Endothelial cell of umbilical vein (primary cell): ENCODE data around the gene GGPS1. TPM values are rescaled to one million over a fixed set of nuclear protein-coding genes. Genes with fewer than 3 reads are reported as not detected.
"Not testable (repeated sequence)": the region's sequence is repeated elsewhere in the genome, so short reads cannot be mapped to it uniquely, and the experiment has no call there.

Experiments used
- BruUV-seq: library from RNA; stranded (reverse); fragments of 400-500 nt; replicated peaks from 2 replicates; lab custom pipeline; 2021; lab: Mats Ljungman, UMichigan
- CTCF ChIA-PET: fragments of 300-600, 350-600 bp; sonication (Branson Sonifier 250); formaldehyde crosslinking; loops from one replicate; lab custom pipeline; 2021; ENCODE audit warnings: antibody characterized with exemption, inconsistent platforms; lab: Charles Lee
- POLR2A ChIA-PET: fragments of 300-600, 350-600 bp; sonication (Branson Sonifier 250); formaldehyde crosslinking; loops from one replicate; lab custom pipeline; 2021; ENCODE audit warnings: antibody characterized with exemption, inconsistent platforms; lab: Charles Lee
- DNase-seq: peaks from one replicate; pipeline ENCODE4 v3.0.0-alpha.2; 2011; ENCODE audit warnings: low read depth, low spot score
- FAIRE-seq: peaks from 2 replicates; lab custom pipeline; 2011; peaks lifted over from hg19 to GRCh38; lab: Jason Lieb, UNC
- H2AFZ ChIP-seq: 2 replicates; pipeline ENCODE4 v1.6.0; 2012; ENCODE audit warnings: low read depth, low read length, control low read depth, inconsistent platforms
- H3K27ac ChIP-seq: 2 replicates; pipeline ENCODE4 v1.5.1; 2011; ENCODE audit warnings: low read depth, mild to moderate bottlenecking, control low read depth, low read length, moderate library complexity; ENCODE audit not compliant: insufficient read depth
- H3K27me3 ChIP-seq, 2 experiments: 2 replicates each; pipeline versions ENCODE4 v1.6.0 to v1.6.1; 2011; ENCODE audit warnings: low read length in 2 of 2, mixed read lengths in 1 of 2; ENCODE audit not compliant: control insufficient read depth in 2 of 2, insufficient read depth in 2 of 2
- H3K36me3 ChIP-seq, 2 experiments: 2 replicates in 1 of 2; 3 replicates in 1 of 2; pipeline ENCODE4 v1.5.1; 2011; ENCODE audit warnings: low read length in 2 of 2, mild to moderate bottlenecking in 1 of 2, moderate library complexity in 1 of 2; ENCODE audit not compliant: control insufficient read depth in 2 of 2, insufficient read depth in 2 of 2; ENCODE audit errors: extremely low read depth in 1 of 2
- H3K4me1 ChIP-seq: 3 replicates; pipeline ENCODE4 v1.5.1; 2011; ENCODE audit warnings: mild to moderate bottlenecking, low read length; ENCODE audit not compliant: control insufficient read depth, insufficient read depth; ENCODE audit errors: extremely low read depth
- H3K4me2 ChIP-seq: 2 replicates; pipeline ENCODE4 v1.6.1; 2011; ENCODE audit warnings: low read length, control low read depth, mixed read lengths; ENCODE audit not compliant: insufficient read depth
- H3K4me3 ChIP-seq, 3 experiments: fragments of 200-600 bp in 1 of 3; sonication (generic), shearing (Covaris generic) in 1 of 3; replicated peaks in 1 of 3; 2 replicates each; pipeline ENCODE4 v1.5.1; 2011 to 2016; ENCODE audit warnings: control low read depth in 3 of 3, low read length in 3 of 3, mild to moderate bottlenecking in 2 of 3, inconsistent platforms in 1 of 3, low read depth in 1 of 3, moderate library complexity in 1 of 3; ENCODE audit not compliant: insufficient read depth in 1 of 3
- H3K79me2 ChIP-seq: 2 replicates; pipeline ENCODE4 v1.6.0; 2012; ENCODE audit warnings: low read length, inconsistent platforms; ENCODE audit not compliant: control insufficient read depth, insufficient read depth
- H3K9ac ChIP-seq: replicated peaks from 2 replicates; pipeline ENCODE3; 2011; ENCODE audit warnings: low read length, control low read depth; ENCODE audit not compliant: insufficient read depth; ENCODE audit errors: extremely low read depth
- H3K9me1 ChIP-seq: replicated peaks from 3 replicates; pipeline ENCODE4 v1.6.0; 2011; ENCODE audit warnings: mild to moderate bottlenecking, low read length; ENCODE audit not compliant: control insufficient read depth, insufficient read depth; ENCODE audit errors: extremely low read depth
- H3K9me3 ChIP-seq: replicated peaks from 2 replicates; pipeline ENCODE4 v1.5.1; 2012; ENCODE audit warnings: low read length, inconsistent platforms; ENCODE audit not compliant: control insufficient read depth, insufficient read depth
- H4K20me1 ChIP-seq: replicated peaks from 2 replicates; pipeline ENCODE3; 2011; ENCODE audit warnings: mild to moderate bottlenecking, low read length; ENCODE audit not compliant: control insufficient read depth, insufficient read depth; ENCODE audit errors: extremely low read depth
- CTCF ChIP-seq, 2 donors: IDR thresholded peaks; 1 replicate in 1 of 2; 2 replicates in 1 of 2; pipeline ENCODE4 v1.5.1; 2011; ENCODE audit warnings: low read length in 2 of 2, mild to moderate bottlenecking in 2 of 2, moderate library complexity in 2 of 2, control low read depth in 1 of 2, inconsistent platforms in 1 of 2, low read depth in 1 of 2; ENCODE audit not compliant: insufficient read depth in 1 of 2; ENCODE audit errors: extremely low read depth in 1 of 2
- EZH2 ChIP-seq: IDR thresholded peaks from 2 replicates; pipeline ENCODE4 v1.6.1; 2012; ENCODE audit warnings: borderline replicate concordance, low read depth, mild to moderate bottlenecking, moderate library complexity, low read length, inconsistent platforms; ENCODE audit not compliant: severe bottlenecking
- FOS ChIP-seq: IDR thresholded peaks from 2 replicates; pipeline ENCODE4 v1.6.1; 2011; ENCODE audit warnings: mild to moderate bottlenecking, low read length, moderate library complexity, borderline replicate concordance; ENCODE audit not compliant: insufficient read depth
- GATA2 ChIP-seq: IDR thresholded peaks from 2 replicates; pipeline ENCODE4 v1.7.0; 2011; ENCODE audit warnings: low read depth, mild to moderate bottlenecking, moderate library complexity, mixed read lengths, low read length; ENCODE audit not compliant: insufficient read length, insufficient read depth
- JUN ChIP-seq: IDR thresholded peaks from 2 replicates; pipeline ENCODE4 v1.6.1; 2011; ENCODE audit warnings: borderline replicate concordance, low read depth; ENCODE audit not compliant: insufficient read length, insufficient read depth
- MAX ChIP-seq: IDR thresholded peaks from 2 replicates; pipeline ENCODE4 v1.6.1; 2011; ENCODE audit not compliant: insufficient read depth, insufficient read length
- MYC ChIP-seq: IDR thresholded peaks from one replicate; pipeline ENCODE4 v1.6.1; 2011; ENCODE audit warnings: mild to moderate bottlenecking, low read depth, low read length
- POLR2A ChIP-seq: IDR thresholded peaks from 2 replicates; pipeline ENCODE4 v1.6.1; 2012; ENCODE audit warnings: low read depth, mild to moderate bottlenecking, control low read depth, low read length
- POLR2AphosphoS5 ChIP-seq: IDR thresholded peaks from 2 replicates; pipeline ENCODE4 v1.6.1; 2012; ENCODE audit warnings: low read depth, mild to moderate bottlenecking, control low read depth, low read length, moderate library complexity; ENCODE audit not compliant: insufficient read depth
- dilution Hi-C: fragments of 300-500 bp; cut with MboI; formaldehyde crosslinking; loops from one replicate; pipeline ENCODE4 v1.15.0; 2019; ENCODE audit warnings: low sequenced_read_pairs; ENCODE audit not compliant: extremely low pct_ligation_motif_present
- intact Hi-C: fragments of 100-400 bp; cut with micrococcal nuclease; formaldehyde crosslinking; loops from one replicate; pipeline ENCODE4 v1.10.0; 2022
- polyA plus RNA-seq, 4 experiments: library from polyadenylated mRNA; depleted of rRNA in 3 of 4; stranded (reverse) in 3 of 4; unstranded in 1 of 4; fragments of >200 nt; gene quantifications; 2 replicates each; pipeline versions ENCODE4 v1.2.1 to v1.2.3, GENCODE V29; 2011 to 2012; ENCODE audit warnings: missing spikeins in 1 of 4
- total RNA-seq: library from RNA; stranded (reverse); gene quantifications from 2 replicates; pipeline ENCODE4 v1.2.3, GENCODE V29; 2021

Gene GGPS1
- total and polyA plus RNA-seq, 2 donors (not counting 3 experiments of a cell fraction or from before 2014, with no cell fraction given): 10.7 to 29.5 TPM

DNA sequence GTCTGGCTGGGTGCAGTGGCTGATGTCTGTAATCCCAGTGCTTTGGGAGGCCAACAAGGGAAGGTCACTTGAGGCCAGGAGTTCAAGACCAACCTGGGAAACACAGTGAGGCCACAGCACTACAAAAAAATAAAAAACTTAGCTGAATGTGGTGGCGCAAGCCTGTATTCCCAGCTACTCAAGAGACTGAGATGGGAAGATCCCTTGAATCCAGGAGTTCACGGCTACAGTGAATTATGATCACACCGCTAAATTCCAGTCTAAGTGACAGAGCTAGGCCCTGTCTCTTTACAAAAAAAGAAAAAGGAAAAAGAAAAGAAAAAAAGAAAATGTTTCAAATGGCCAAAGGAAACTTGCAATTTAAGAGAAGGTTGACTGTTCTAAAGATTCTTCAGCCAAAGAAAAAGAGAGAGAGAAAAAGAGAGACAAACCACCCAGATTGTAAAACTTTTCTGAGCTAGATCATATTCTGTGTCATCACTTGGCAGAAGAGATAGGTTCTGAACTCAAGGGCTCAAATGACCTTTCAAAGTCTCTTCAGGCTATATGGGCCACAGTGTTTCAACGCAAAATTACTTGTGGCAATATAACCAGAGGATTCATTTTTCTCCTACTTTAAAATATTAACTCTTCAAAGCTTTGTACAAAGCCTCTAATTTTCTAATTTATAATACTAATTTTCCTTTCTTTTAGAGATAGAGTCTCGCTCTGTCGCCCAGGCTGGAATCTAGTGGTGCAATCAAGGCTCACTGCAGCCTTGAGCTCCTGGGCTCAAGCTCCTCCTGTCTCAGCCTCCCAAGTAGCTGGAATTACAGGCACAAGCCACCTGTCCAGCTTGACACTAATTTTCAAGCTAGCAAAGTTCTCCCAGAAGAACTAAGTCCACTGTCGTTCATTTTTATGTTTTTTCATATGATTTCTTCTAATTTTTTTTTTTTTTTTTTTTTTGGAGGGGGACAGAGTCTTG is 20.9 kb upstream of the GGPS1 start:
- no peak overlapping the region for H3K4me3 ChIP-seq
- no peak overlapping the region for H3K9ac ChIP-seq
- POLR2A ChIA-PET: interaction anchor here (0.7 to 1.3 kb wide), 2 partner anchors 8 to 21 kb away, joined by 4 to 6 read pairs; partner anchors contain the start of genes ARID4B and GGPS1
- H3K27ac ChIP-seq: no peak overlapping the region
- intact Hi-C loops (no loop called here), dilution Hi-C loops (no loop called here)
- H2AFZ ChIP-seq: no peak overlapping the region
- CTCF ChIA-PET: interaction anchor here (0.7 to 1.4 kb wide), 4 partner anchors 14 to 111 kb away, joined by 3 to 4 read pairs (median 3); no protein-coding TSS in a partner anchor
- H4K20me1 ChIP-seq: peaks cover 17% of the 10 kb centered on the region
- DNase-seq (no peak), FAIRE-seq (no peak)
- H3K4me2 ChIP-seq: no peak overlapping the region
- TF ChIP-seq FOS: no peak
- no peak for TF ChIP-seq CTCF (IDR thresholded peaks at IDR 0.05; ENCODE audit: extremely low read depth in 1 of 2, insufficient read depth in 1 of 2, low read depth in 1 of 2, low read length in 2 of 2)
- no peak for TF ChIP-seq GATA2
- TF ChIP-seq EZH2: no peak
- TF ChIP-seq MAX: no peak
- TF ChIP-seq POLR2AphosphoS5: no peak
- no peak for TF ChIP-seq JUN
- TF ChIP-seq POLR2A: no peak
- TF ChIP-seq MYC: no peak
- H3K27me3 ChIP-seq: no peaks in the 10 kb centered on the region
- H3K36me3 ChIP-seq: no peaks in the 10 kb centered on the region
- no peaks in the 10 kb centered on the region for H3K4me1 ChIP-seq
- H3K9me3 ChIP-seq: no peaks in the 10 kb centered on the region
- BruUV-seq: no TSS peak
- no peaks in the 10 kb centered on the region for H3K9me1 ChIP-seq
- peaks cover 76% of the 10 kb centered on the region for H3K79me2 ChIP-seq

- H2AFZ ChIP-seq, FAIRE-seq, H3K4me2 ChIP-seq, BruUV-seq, DNase-seq, H3K27me3 ChIP-seq, CTCF ChIA-PET, dilution Hi-C loops, H3K9ac ChIP-seq, H3K4me1 ChIP-seq, POLR2A ChIA-PET, H3K9me1 ChIP-seq, H3K4me3 ChIP-seq, intact Hi-C loops, H3K9me3 ChIP-seq, H3K36me3 ChIP-seq, H3K27ac ChIP-seq: not testable (repeated sequence)
- Histone ChIP-seq H3K79me2 (peaks cover 78% of the 10 kb centered on the region), H4K20me1 (peaks cover 11% of the 10 kb centered on the region)
Measured at GRCh38 chr1:235309206-235309605, 19.2 kb upstream of the GGPS1 start.
